ENCODE measurements around the gene OR6A2. TPM values are rescaled to one million over a fixed set of nuclear protein-coding genes. Genes with fewer than 3 reads are reported as not detected.

Gene OR6A2
- polyA plus RNA-seq, 1 experiment: not detected

DNA sequence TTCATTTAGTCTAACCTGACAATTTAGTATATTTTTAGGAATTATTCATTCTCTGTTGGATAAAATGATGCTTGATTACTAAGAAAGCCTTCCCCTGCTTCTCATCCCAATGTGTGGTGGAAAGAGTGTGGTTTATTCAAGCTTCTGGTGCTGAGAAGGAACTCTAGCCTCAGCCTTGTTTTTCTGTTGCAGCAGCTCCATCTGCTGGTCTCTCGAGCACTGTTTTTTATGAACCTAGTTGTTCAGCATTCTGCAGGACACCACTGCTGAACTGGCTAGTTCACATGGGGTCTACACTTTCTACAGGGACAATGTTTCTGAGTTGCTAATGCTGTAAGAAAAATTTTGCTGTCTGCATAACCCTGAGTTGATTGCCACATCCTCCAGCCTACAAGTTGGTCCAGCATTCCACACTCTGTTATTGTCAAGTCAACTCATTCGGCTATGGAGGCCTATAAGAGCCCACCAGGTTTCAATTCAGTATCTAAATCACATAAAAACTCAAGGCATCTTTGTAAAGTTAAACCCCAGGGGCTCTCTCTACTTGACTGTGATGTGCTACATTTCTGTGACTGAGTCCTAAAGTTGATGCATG, 42.0 kb downstream of the OR6A2 start:
- Histone ChIP-seq H3K4me3 (ENCODE audit: low read depth, low read length) (no peak overlapping the region), H3K27me3 (ENCODE audit: control insufficient read depth, insufficient read depth, low read length) (peaks cover 1% of the 10 kb centered on the region; the same call in 1 of the 2 replicates), H3K36me3 (ENCODE audit: control insufficient read depth, insufficient read depth, low read length) (no peaks in the 10 kb centered on the region)
- no peak for DNase-seq (ENCODE audit: low read depth)
- CTCF ChIA-PET: interaction anchor here (0.6 to 6.4 kb wide), 15 partner anchors 11 to 560 kb away, joined by 3 to 110 read pairs (median 4); no protein-coding TSS in a partner anchor
- POLR2A ChIA-PET: no interaction called here
- TF ChIP-seq CTCF (IDR thresholded peaks at IDR 0.05; ENCODE audit: insufficient read depth, low read depth, low read length): peak; percentile 76

GRCh38 chr11:6755953-6756347, 43.5 kb downstream of the OR6A2 start:
- no peak overlapping the region for H3K4me3 ChIP-seq (ENCODE audit: low read depth, low read length)
- TF ChIP-seq CTCF (IDR thresholded peaks at IDR 0.05; ENCODE audit: insufficient read depth, low read depth, low read length): no peak
- H3K27me3 ChIP-seq (ENCODE audit: control insufficient read depth, insufficient read depth, low read length): 0 out of 2 replicates have a peak, but pooled peaks cover 3% of the 10 kb centered on the region
- ChIA-PET POLR2A (no interaction called here), CTCF (interaction anchor here (0.6 to 6.4 kb wide), 19 partner anchors 10 to 522 kb away, joined by 3 to 110 read pairs (median 6); partner anchors contain the start of genes OR2AG2 and OR6A2)
- H3K36me3 ChIP-seq (ENCODE audit: control insufficient read depth, insufficient read depth, low read length): no peaks in the 10 kb centered on the region
- DNase-seq (ENCODE audit: low read depth): no peak

- CTCF ChIA-PET: interaction anchor here (0.6 to 6.4 kb wide), 28 partner anchors 9 to 689 kb away, joined by 3 to 110 read pairs (median 4); partner anchors contain the start of genes OR2AG2 and OR6A2
- TF ChIP-seq CTCF (IDR thresholded peaks at IDR 0.05; ENCODE audit: insufficient read depth, low read depth, low read length): peak; percentile 93
- Histone ChIP-seq H3K27me3 (ENCODE audit: control insufficient read depth, insufficient read depth, low read length) (0 out of 2 replicates have a peak, but pooled peaks cover 3% of the 10 kb centered on the region), H3K4me3 (ENCODE audit: low read depth, low read length) (no peak overlapping the region), H3K36me3 (ENCODE audit: control insufficient read depth, insufficient read depth, low read length) (no peaks in the 10 kb centered on the region)
- POLR2A ChIA-PET: no interaction called here
- DNase-seq (ENCODE audit: low read depth): no peak
These were observed 44.1 kb downstream of the OR6A2 start for GRCh38 chr11:6755303-6755952.

DNA sequence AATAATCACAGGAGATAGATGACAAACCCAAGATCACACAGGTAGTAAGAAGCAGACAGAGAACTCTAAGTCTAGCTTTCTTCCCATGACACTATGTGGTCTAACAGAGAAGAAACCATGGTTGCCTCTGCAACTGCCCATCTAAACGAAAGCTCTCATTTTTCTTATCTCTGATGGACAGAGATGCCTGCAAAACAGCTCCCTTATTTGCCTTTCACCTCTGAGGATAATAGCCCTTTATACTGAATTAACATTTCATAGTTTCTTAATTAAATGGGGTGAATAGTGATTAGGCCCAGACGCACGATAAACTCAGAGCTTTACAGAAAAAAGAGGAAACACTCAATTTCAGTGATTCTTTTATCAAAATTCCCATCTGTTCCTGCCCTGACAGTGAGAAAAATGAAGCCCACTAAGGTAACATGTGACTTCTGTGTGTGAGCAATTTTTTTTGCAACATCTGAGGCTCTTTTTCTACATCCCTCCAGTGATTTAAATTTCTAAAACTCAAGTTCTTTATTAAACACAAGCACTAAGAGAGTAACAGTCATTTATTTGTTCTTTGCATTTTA, 52.3 kb downstream of the OR6A2 start:
- Histone ChIP-seq H3K4me3 (ENCODE audit: low read depth, low read length) (no peak overlapping the region), H3K27me3 (ENCODE audit: control insufficient read depth, insufficient read depth, low read length) (0 out of 2 replicates have a peak, but pooled peaks cover 1% of the 10 kb centered on the region), H3K36me3 (ENCODE audit: control insufficient read depth, insufficient read depth, low read length) (no peaks in the 10 kb centered on the region)
- ChIA-PET CTCF (interaction anchor here (1.4 to 3.1 kb wide), 3 partner anchors 9 to 42 kb away, joined by 5 to 41 read pairs (median 27); no protein-coding TSS in a partner anchor), POLR2A (no interaction called here)
- no peak for TF ChIP-seq CTCF (IDR thresholded peaks at IDR 0.05; ENCODE audit: insufficient read depth, low read depth, low read length)
- DNase-seq (ENCODE audit: low read depth): no peak

DNA sequence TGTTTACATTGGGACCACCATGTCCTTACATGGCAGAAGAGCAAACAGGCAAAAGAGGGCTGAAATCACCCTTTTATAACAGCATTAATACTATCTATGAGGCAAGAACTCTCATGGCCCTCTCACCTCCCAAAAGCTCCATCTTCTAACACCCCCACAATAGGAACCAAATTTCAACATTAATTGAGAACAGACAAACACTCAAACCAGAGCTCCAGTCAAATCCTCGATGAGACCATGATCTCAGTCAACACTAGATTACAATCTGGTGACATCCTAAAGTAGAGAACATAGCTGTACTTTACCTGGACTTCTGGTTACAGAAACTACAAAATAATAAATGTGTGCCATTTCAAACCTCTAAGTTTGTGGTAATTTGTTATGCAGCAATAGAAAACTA, 52.9 kb downstream of the OR6A2 start:
- POLR2A ChIA-PET: no interaction called here
- Histone ChIP-seq H3K27me3 (ENCODE audit: control insufficient read depth, insufficient read depth, low read length) (0 out of 2 replicates have a peak, but pooled peaks cover under 1% of the 10 kb centered on the region), H3K36me3 (ENCODE audit: control insufficient read depth, insufficient read depth, low read length) (no peaks in the 10 kb centered on the region), H3K4me3 (ENCODE audit: low read depth, low read length) (no peak overlapping the region)
- CTCF ChIA-PET: interaction anchor here (1.4 to 3.1 kb wide), 3 partner anchors 9 to 41 kb away, joined by 5 to 41 read pairs (median 27); no protein-coding TSS in a partner anchor
- TF ChIP-seq CTCF (IDR thresholded peaks at IDR 0.05; ENCODE audit: insufficient read depth, low read depth, low read length): no peak
- no peak for DNase-seq (ENCODE audit: low read depth)
